Left lung (tissue), 10 donors: ENCODE results near the gene WLS. TPM values are rescaled to one million over a fixed set of nuclear protein-coding genes. Genes with fewer than 3 reads are reported as not detected.
A peak's percentile ranks its signal among the peaks of the same experiment; 100 is the strongest.

Experiments used
- ATAC-seq: fragments of 200-7000 bp; cut with Tn5 transposase; one replicate; pipeline ENCODE4 v1.9.1; 2020; ENCODE audit warnings: moderate library complexity
- DNase-seq, 4 donors: peaks; one replicate each; pipeline ENCODE4 v3.0.0-alpha.2; 2013 to 2020
- H3K27ac ChIP-seq, 2 donors: fragments of 200-600 bp; sonication (generic) in 1 of 2; one replicate each; pipeline versions ENCODE4 v1.5.0 to v1.8.0; 2020 to 2021
- H3K27me3 ChIP-seq, 2 donors: fragments of 200-600 bp; sonication (generic) in 1 of 2; one replicate each; pipeline versions ENCODE4 v1.5.0 to v1.8.0; 2020 to 2021
- H3K36me3 ChIP-seq, 2 donors: fragments of 200-600 bp; sonication (generic) in 1 of 2; one replicate each; pipeline versions ENCODE4 v1.5.0 to v1.8.0; 2020 to 2021
- H3K4me1 ChIP-seq, 2 donors: fragments of 200-600 bp; one replicate each; pipeline ENCODE4 v1.8.0; 2021
- H3K4me3 ChIP-seq, 2 donors: fragments of 200-600 bp; sonication (generic) in 1 of 2; one replicate each; pipeline versions ENCODE4 v1.5.0 to v1.8.0; 2020 to 2021; ENCODE audit warnings: mild to moderate bottlenecking in 1 of 2
- H3K9me3 ChIP-seq, 2 donors: fragments of 200-600 bp; sonication (generic) in 1 of 2; one replicate each; pipeline versions ENCODE4 v1.5.0 to v1.8.0; 2020 to 2021
- intact Hi-C, 2 donors: fragments of 100-400 bp; cut with DNase I; formaldehyde crosslinking; loops; one replicate each; pipeline versions ENCODE4 v1.11.2 to v1.14.2; 2022
- polyA plus RNA-seq, 6 donors: library from polyadenylated mRNA; unstranded; fragments of 120-200 nt; gene quantifications; one replicate each; pipeline ENCODE4 v1.2.1, GENCODE V29; 2013; ENCODE audit not compliant: insufficient read length in 6 of 6
- total RNA-seq, 2 donors: library from RNA; stranded (reverse); fragmentation: NEBNext Ultra II Directional; extraction: Animal tissue kit (Norgen Biotek cat#: 25700); gene quantifications; one replicate each; pipeline ENCODE4 v1.2.1, GENCODE V29; 2021
- TF ChIP-seq, protein P1 (sequence below), 2 donors: fragments of 200-600 bp; sonication (generic) in 1 of 2; IDR thresholded peaks; one replicate each; pipeline versions ENCODE4 v1.5.0 to v1.8.0; 2021; ENCODE audit warnings: antibody characterized with exemption in 2 of 2
- donor health status: DM: no; HTN: yes; CAD: no.
- donor health status: DM: no; HTN: no; CAD: no.

The WLS gene
- total and polyA plus RNA-seq, 8 donors, result 85.7 to 176 (median 137) TPM

DNA sequence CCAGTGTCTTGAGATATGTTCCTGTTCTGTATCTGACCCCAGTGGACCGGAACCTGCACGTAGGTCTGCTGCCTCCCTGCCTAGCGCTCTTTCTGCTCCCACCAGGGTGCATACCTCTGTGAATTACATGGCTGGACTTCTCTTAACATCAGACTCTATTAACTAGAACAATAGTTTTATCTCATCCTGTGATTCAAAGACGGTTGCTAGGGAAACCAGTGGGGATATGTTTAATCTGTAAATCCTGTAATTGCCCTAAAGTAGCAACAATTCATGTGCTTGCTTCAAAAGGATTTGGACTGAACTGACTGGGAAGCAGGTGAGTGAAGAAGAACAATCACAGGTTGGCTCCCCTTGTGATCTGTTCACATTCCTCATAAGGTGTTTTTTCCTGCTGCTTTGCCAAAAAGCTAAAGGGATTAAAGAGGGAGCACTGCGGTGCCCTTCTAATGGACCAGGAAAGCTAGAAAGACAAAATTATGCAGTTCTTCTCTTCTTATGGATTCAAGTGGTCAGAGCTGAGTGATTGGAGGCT is 129.2 kb downstream of the WLS start:
- ATAC-seq (no peak), DNase-seq (no peak)
- Histone ChIP-seq H3K4me1 (no peaks in the 10 kb centered on the region), H3K27ac (no peak overlapping the region), H3K4me3 (no peak overlapping the region), H3K27me3 (no peaks in the 10 kb centered on the region), H3K36me3 (no peaks in the 10 kb centered on the region), H3K9me3 (no peaks in the 10 kb centered on the region)
- TF ChIP-seq, protein P1, sequence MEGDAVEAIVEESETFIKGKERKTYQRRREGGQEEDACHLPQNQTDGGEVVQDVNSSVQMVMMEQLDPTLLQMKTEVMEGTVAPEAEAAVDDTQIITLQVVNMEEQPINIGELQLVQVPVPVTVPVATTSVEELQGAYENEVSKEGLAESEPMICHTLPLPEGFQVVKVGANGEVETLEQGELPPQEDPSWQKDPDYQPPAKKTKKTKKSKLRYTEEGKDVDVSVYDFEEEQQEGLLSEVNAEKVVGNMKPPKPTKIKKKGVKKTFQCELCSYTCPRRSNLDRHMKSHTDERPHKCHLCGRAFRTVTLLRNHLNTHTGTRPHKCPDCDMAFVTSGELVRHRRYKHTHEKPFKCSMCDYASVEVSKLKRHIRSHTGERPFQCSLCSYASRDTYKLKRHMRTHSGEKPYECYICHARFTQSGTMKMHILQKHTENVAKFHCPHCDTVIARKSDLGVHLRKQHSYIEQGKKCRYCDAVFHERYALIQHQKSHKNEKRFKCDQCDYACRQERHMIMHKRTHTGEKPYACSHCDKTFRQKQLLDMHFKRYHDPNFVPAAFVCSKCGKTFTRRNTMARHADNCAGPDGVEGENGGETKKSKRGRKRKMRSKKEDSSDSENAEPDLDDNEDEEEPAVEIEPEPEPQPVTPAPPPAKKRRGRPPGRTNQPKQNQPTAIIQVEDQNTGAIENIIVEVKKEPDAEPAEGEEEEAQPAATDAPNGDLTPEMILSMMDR (IDR thresholded peaks at IDR 0.05), result no peak
- intact Hi-C loops, result no loop called here

DNA sequence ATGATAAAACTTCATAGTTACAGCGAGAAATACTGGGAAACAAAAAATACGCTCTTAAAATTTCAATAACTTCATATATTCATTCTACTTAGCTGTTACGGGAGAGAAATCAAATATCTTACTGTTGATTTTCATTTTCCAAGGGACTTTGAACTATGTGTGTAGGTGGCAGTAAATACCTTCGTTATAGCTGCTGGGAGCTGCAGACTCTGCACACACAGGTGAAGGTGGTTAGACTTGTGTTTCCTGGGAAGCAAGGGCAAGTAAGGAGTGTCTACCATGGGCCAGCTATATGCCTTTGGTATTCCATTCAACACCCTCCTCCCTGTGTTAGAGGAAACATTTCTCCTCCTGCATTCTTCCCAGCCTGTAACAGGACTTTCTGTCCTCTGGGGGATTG is 130.5 kb downstream of the WLS start:
- no peaks in the 10 kb centered on the region for H3K4me1 ChIP-seq

DNA sequence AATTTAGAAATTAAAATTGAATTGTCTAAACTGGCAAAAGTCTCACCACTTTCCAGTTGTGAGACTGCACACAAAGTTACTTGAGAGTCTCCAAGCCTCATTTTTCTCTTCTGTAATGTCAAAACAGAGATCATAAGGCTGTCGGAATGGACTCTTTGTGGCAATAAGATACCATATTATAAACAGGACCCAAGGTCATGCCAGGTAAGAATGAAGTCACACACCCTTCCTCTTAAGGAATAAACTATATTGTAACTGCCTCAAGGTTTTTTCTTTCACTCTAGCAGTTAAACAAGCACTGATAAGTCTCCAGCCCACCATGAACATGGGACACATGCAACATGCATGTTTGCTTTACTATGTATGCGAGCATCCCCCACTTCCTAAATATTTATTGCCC is 131.8 kb downstream of the WLS start:
- intact Hi-C loops, result no loop called here
- no peak for DNase-seq

More for the DNA sequence above, 130.5 kb downstream of the WLS start:
- DNase-seq, result no peak
- Histone ChIP-seq H3K4me3 (no peak overlapping the region), H3K9me3 (no peaks in the 10 kb centered on the region), H3K27ac (no peak overlapping the region), H3K27me3 (no peaks in the 10 kb centered on the region), H3K36me3 (no peaks in the 10 kb centered on the region)
- TF ChIP-seq, protein P1 (IDR thresholded peaks at IDR 0.05), result no peak
- ATAC-seq, result no peak
- intact Hi-C loops, result no loop called here

DNA sequence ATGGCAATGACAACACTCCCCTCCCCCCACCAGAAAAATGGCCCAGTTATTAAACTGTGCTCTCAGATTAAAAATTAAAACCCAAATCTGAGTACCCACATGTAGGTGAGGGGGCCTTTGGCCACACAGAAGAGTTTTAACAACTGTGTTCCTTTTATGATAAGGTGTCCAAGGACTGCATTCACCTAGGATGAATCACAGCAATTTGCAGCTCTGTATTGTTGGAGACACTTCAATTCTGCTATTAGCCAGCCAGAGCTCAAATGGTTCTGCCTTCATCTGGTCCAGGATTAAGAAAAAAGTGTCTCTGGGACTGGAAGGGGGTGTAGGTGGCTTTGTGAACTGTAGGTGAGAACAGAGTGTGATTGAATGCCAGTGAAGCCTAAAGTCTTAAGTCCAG is 138.6 kb downstream of the WLS start:
- Histone ChIP-seq H3K9me3 (peaks cover 0 to 3% of the 10 kb centered on the region in 2 donors), H3K36me3 (no peaks in the 10 kb centered on the region), H3K27me3 (no peaks in the 10 kb centered on the region), H3K4me3 (no peak overlapping the region), H3K4me1 (no peaks in the 10 kb centered on the region), H3K27ac (no peak overlapping the region)
- TF ChIP-seq, protein P1 (IDR thresholded peaks at IDR 0.05), result no peak
- ATAC-seq, result peak; percentile 32
- intact Hi-C loops, result no loop called here
- no peak for DNase-seq

More for the DNA sequence above, 131.8 kb downstream of the WLS start:
- no peaks in the 10 kb centered on the region for H3K36me3 ChIP-seq
- no peak overlapping the region for H3K27ac ChIP-seq
- H3K9me3 ChIP-seq, result no peaks in the 10 kb centered on the region
- ATAC-seq, result no peak
- no peaks in the 10 kb centered on the region for H3K27me3 ChIP-seq
- H3K4me1 ChIP-seq, result no peaks in the 10 kb centered on the region
- H3K4me3 ChIP-seq, result no peak overlapping the region
- TF ChIP-seq, protein P1 (IDR thresholded peaks at IDR 0.05), result no peak

DNA sequence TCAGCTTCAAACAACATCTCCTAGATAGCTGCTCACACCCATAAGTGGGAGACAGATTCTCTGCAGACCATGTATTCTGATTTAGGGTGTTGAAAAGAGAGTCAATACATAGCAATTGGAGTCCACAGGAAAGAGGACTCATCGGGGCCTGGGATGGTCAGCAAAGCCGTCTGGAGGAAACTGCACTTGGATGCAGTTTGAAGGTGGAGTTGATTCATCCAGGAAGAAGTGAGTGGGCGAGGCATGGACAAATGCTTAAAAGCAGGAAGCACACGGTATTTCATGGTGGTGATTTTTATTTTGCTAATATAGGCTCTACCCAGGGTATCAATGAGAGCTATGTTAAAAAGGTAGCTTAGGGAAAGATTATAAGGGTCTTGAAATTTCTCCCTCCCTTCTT is 145.1 kb downstream of the WLS start:
- Histone ChIP-seq H3K27me3 (no peaks in the 10 kb centered on the region), H3K36me3 (no peaks in the 10 kb centered on the region), H3K9me3 (peaks cover 0 to 4% of the 10 kb centered on the region in 2 donors), H3K4me1 (no peaks in the 10 kb centered on the region), H3K27ac (no peak overlapping the region), H3K4me3 (no peak overlapping the region)
- no peak for DNase-seq
- TF ChIP-seq, protein P1 (IDR thresholded peaks at IDR 0.05), result no peak
- ATAC-seq, result no peak
- intact Hi-C loops, result no loop called here
